Erythroblast (primary cell): Measurements from ENCODE around the gene GRAPL.
"Not testable (repeated sequence)": the region's sequence is repeated elsewhere in the genome, so short reads cannot be mapped to it uniquely, and the experiment has no call there.

Source experiments
- DNase-seq, 2 experiments: peaks; one replicate each; lab custom pipeline; 2025; lab: John Stamatoyannopoulos, UW
- POLR2A ChIP-seq: IDR thresholded peaks from 2 replicates; pipeline ENCODE4 v1.6.1; 2011; ENCODE audit warnings: mild to moderate bottlenecking, low read length

The GRAPL gene

DNA sequence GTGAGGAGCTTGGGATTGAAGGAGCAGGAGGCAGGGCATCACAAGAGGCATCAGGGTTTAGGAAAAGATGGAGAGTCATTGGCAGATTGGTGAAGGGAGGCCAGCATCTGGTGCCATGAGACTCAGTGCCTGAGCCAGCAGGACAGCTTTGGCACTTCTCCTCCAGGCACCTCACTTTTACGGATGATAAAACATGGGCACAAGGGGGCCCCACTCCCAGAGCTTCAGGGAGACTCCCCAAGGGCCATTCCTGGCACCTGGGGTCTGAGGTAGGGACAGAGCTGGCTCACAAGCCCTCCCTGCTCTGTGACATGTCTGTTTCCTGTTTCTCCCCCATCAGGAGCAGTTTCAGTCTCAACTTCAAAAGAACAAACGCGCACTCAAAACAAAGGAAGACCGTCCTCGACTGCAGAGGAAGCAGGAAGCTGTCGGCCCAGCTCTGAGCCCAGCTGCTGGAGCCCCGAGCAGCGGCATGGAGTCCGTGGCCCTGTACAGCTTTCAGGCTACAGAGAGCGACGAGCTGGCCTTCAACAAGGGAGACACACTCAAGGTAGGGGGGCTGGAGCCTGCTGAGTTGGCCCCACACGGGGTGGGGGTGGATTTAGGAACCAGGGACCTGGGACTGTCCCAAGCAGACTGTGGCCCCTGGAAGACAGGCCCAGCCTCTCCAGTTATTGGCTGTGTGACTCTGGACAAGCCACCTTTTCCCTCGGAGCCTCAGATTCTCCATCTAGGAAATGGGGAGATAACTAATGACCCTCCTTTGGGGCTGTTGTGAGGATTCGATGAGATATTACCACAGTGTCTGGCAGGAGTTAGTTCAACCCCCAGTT, at the start of gene GRAPL:
Gene GRAPL (plus strand): TSS at position 442 of the 833 bp plus-strand sequence. CDS start 31 bp downstream, at position 473.
- DNase-seq, result not testable (repeated sequence)

DNA sequence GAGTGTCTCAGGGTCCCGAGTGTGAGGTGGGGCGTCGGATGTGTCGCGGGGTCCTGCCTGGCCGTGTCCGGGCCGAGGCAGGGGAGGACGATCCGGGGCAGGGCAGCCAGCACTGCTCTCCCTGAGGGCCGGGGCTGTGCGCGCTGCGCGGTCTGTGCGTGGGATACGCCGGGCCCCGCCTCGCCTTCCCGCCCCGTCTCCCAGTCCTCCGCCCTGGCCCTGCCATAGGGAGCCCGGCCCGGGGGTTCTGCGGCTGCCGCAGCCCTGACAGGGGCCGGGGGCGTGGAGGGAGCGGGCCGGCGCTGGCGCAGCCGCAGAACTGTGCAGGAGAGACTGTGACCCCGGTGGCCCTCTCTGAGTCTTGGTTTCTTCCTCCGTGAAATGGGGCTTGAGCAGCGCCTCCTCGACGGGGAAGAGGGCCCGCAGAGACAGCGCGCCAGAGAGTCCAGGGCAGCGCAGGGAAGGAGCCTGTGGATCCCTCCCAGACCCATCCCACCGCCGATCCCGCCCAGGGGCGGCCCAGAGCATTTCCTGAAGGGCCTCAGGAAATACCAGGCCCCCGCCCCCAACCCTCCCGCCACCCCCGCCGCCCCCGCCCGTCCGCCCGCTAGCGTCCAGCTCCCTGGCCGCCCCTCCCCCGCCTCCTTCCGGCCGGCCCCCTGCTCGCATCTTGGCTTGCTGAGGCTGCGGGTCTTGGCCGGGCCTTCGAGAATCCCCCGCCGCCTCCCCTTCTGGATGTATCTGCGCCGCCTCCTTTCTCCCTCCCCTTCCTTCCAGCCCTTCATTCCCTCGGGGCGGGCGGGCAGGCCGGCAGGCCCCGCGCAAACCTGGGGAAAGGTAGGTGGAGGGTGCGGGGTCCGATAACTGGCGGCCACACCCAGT, 38.3 kb upstream of the GRAPL start:
- DNase-seq, result not testable (repeated sequence)

DNA sequence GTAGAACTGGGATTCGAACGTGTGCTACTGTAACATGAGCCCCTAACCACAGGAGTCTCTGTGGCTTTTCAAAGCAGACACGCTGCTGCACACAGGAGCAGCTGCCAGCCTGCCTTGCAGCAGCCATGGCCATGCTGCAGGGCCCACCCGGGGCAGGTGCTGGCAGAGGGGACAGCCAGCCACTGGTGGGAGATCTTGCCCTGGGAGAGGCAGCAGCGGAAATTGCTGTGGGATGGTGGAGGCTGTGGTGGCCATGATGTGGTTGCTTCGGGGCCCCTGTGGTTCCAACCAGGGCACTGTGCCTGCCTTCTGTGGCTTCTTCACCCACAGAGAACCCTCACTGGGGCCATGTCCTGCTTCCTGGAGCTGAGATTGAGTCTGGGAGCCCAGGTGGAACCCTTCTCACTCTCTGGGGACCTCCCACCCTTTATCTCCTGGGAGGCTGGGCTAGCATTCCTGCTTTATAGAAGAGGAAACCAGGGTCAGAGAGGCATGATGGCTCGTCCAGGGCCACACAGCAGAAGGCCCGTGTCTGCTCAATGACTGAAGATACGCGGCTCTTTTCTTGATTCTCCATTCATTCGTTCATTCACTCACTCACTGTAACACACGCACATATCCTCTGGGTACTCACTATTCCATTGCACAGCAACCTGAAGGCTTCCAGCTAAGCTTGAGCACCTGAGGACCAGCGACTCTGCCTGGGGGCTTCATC, 37.2 kb upstream of the GRAPL start:
- DNase-seq, result not testable (repeated sequence)

DNA sequence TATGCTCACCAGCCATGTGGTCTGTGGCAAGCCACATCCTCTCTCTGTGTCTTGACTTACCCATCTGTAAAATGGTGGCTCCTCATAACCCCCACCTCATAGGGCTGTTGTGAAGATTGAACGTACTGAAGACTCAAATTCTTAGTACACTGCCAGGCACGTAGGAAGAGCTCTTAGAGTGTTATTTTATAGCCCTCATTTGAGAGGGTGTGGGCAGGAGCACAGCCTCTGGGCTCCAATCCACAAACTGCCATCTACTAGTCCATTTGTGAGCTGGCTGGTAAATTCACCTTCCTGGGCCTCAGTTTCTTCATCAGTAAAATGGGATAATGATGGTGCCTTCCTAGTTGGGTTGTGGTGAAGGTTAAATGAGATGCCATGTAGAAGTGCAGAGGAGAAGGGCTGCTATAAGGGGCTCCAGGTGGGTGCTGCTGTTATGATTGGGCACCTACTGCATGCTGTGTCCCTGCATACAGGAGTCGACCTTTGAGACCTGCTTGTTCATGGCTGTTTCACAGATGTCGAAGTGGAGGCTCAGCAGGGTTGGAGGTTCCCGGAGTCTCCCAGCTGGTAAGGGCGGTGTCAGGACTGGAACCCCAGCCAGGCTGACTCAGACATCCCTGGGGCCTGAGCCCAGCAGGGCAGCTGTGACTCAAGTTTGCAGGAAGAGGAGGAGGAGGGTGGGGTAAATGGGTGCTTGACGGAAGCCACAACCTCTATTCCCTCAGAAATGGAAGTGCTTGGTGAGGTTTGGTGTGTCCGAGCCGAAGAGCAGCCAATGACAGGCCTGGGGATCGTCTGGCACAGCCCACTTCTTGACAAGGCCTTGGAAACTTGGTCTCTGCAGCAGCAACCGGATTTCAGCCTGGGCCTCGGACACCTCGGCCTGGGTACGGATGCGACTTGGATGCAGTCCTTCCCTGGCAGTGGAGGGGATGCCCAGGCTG, 34.4 kb upstream of the GRAPL start:
- not testable (repeated sequence) for DNase-seq

DNA sequence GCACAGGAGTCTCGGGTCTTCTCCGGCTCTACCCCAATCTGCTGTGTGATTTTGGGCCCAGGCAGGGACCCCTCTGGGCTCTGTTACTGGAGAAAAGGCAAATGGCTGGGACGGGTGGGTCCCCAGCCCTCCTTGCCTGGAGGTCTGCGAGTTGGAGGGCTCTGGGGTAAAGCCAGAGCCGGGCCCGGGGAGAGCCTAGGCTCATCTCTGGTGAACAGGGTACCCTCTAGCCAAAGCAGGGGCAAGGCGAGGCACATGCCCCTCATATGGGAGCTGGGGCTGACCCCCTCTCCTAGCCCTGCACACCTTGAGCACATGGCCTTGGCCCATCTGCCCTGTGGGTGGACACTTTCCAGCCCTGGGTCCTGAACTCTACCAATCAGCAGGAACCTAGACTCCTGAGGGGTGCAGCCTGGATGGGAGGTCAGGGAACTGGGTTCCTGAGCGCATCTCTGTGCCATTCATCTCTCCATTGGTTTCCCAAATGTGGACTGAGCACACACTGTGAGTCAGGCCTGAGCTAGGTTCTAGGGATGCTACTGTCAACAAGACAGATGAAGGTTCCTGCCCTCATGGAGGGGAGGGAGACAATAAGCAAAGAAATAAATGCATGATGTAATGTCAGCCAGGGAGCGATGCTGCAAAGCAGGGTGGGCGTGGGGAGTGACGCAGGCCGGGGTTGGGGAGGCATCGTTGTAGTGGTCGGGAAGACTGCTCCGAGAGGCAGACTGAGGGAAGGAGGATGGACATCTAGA, 33.5 kb upstream of the GRAPL start:
- DNase-seq, result not testable (repeated sequence)

DNA sequence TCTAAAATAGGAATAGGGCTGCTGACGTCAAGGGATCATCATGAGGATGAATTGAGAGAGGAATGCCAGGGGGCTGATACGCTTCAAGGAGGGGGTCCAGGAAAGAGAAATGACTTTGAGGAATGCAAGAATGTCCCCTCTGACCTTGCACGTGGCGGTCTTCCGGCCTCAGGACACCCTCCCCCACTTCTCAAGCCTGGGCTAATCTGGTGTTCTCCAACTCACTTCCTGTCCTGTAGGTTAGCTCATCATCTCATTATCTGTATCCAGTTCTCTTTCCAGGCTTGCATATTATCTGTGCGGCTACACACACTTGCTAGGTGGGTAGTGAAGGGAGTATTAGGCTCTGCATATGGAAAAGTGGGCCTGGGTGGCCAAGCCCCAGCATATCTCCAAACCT, 18.9 kb upstream of the GRAPL start:
- not testable (repeated sequence) for DNase-seq

DNA sequence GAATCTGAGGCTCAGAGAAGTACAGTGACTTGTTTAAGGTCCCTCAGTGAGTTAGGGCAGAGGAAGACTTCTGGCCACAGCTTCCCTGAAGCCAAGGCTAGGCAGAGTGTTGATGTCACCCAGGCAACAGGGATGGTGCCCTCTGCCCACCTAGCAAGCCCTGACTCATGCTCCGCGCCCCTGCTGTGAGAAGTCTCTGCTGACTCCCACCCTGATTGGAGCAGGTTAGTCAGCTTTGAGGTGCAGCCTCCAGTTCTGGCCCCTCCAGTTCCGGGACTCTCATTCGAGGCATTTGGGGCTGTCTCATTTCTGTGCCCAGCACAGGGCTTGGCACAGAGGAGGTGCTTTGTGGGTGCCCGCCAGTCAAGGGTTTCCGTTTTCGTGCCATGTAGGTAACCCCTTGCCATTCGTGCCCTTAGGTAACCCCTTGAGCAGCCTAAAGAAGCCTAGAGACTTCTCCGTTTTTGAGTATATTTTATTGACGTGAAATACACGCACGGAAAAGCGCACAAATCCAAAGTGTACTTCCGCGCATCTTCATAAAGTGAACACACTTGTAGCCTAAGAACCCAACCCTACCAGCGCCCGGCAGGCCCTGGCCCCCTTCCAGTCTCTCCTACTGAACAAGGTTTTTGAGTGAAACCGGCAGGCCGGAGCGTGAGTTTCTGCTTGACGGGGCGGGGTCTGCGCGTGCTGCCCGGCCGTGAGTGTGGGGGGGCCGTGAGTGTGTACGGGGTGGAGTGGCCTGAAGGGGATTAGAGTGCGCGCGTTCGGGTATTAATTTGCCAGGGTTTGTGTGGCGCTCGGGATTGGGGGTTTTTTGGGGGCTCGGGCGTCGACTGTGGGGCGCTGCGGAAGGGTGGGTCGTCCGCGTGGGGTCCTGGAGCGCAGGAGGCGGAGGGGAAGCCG, 16.9 kb upstream of the GRAPL start:
- DNase-seq, result not testable (repeated sequence)

DNA sequence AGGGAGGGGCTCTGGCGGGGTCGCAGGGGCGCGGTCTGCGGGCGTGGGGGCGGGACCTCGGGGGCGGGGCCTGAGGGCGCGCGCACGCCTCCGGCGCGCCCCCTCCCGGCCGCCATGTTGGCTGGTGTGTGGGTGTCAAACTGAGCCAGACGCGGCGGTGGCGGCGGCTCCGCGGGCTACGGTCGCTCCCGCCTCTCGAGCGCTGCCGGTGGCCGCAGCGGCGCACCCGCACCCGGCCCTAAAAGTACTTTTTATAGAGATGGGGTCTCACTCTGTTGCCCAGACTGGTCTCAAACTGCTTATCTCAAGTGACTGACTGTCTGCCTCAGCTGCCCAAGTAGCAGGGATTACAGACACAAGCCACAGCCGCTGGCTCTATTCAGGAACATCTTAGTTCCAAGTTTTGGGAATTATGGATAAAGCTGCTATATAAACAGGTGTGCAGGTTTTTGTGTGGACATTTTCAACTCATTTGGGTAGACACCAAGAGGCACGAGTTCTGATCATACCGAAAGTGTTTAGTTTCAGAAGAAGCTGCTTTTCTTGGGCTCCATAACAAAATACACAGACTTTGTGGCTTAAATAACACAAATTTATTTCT, 16.2 kb upstream of the GRAPL start:
- not testable (repeated sequence) for DNase-seq

DNA sequence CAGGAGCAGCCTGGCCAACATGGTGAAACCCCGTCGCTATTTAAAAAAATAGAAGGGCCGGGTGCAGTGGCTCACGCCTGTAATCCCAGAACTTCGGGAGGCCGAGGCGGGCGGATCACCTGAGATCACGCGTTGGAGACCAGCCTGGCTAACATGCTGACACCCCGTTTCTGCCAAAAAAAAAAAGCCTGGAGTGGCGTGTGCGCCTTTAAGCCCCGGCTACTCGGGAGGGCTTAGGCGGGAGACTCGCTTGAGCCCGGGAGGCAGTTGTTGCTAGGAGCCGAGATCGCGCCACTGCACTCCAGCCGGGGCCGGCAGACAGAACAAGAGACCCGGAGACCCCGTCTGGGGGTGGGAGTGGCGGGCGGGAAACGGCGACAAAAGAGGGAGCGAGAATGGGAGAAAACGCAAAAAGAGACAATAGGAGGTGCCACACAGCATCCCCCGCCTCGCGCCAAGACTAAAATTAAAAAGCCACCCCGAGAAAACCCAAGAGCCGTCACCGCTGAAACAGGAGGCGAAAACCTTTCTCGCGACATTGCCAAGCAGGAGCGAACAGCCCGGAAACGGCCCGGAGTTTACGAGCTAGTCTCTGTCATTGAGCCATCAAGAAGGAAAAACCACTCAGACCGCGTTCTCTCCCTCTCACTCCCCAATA, 15.5 kb upstream of the GRAPL start:
- peak; percentile 9 for TF ChIP-seq POLR2A
- DNase-seq, result not testable (repeated sequence)

DNA sequence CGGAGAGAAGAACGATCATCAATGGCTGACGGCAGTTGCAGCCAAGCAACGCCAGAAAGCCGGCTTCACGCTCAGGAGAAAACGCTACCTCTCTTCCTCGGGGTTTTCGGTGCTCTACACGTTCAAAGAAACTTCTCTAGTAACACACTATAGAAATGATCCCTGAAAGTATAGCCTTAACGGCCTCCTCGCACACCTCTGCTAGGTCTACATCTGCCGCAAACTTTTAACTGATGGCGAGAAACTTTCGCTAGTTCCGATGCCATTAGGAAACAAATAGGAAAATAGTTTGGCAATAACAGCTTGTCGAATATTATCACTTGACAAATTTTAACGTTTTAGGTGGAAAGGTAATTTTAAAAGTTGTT, 14.9 kb upstream of the GRAPL start:
- TF ChIP-seq POLR2A, result peak; percentile 28
- not testable (repeated sequence) for DNase-seq

DNA sequence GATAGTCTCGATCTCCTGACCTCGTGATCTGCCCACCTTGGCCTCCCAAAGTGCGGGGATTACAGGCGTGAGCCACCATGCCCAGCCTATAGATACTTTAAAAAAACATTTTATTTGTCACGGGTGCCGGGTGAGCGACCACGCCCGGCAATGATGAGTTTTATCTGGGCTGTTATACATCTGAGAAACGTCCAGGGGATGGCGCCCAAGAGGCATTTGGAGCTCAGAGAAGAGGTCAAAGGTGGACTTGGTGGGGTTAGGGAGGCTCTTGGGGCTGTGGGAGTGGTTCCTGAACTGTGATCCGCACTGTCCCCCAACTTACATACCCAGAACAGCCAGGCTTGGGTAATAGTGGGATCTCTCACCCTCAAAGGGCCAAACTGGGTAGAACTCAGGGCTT, 8.7 kb upstream of the GRAPL start:
- DNase-seq, result not testable (repeated sequence)

DNA sequence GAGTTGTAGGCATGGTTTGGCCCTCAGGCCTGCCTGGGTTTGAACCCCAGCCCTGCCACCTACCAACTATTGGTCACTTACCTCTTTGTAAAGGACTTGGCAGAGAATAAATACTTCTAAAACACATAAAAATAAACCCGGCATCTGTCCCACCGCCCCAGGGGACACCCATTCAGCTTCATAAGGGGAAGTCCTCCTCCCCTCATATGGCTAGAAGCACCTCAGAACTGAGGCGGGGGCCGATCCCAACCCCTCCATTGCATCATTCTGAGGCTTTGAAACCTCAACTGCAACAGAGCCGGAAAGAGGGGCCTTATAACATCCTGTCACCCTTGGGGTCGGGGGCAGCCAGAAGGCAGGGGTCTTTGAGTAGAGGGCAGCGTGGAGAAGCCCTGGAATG, 2.1 kb upstream of the GRAPL start:
- DNase-seq, result not testable (repeated sequence)

DNA sequence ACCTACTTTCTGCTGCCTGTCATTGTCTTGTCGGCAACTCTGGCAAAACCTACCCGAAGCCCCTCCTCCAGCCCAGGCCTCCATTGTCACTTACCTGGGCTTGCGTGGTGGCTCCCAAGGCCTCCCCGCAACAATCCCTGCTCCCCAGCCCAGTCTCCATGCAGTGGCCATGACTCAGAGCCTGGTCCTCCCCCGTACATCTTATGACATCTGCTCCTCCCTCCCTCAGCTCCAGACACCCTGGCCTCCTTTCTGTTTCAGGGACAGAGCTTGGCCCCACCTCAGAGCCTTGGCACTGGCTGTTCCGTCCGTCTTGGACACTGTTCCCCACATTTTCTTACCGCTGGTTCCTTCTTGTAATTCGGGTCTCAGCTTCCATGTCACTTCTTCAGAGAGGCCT, 2.1 kb downstream of the GRAPL start:
- DNase-seq, result not testable (repeated sequence)

DNA sequence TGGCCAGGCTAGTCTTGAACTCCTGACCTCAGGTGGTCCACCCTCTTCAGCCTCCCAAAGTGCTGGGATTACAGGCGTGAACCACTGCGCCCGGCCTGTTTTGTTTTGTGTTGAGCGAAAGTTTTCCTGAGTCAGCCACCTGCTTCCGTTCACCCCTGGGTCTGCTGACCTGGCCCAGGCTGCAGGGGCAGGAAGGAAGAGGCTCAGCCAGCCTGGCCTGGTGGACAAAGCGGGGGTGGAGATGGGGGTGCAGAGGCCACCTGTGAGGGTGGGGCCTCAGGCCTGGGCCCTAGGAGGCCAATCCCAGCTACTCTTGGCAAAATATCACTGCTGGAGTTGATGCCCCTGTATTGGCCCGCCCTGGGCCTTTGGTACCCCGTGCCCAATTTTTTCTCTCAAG, 3.7 kb downstream of the GRAPL start:
- not testable (repeated sequence) for DNase-seq

DNA sequence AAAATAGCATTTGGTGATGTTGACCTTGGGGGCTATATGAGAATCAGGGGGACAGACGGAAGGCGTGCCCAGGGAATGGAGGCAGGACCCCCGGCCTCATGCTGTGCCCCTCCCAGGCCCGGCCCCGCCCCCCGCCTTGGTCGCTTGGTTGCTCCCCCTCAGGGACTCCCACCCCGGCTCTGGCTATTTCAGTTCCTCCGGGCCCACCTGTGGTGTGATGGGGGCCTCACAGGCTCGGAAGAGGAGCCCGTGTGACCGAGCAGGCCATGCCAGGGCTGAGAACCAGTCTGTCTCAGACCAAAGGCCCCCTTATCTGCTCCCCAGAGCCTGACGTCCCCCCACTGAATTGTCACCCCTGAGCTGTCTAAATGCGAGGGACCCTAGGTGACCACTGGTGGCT, 4.4 kb downstream of the GRAPL start:
- not testable (repeated sequence) for DNase-seq

DNA sequence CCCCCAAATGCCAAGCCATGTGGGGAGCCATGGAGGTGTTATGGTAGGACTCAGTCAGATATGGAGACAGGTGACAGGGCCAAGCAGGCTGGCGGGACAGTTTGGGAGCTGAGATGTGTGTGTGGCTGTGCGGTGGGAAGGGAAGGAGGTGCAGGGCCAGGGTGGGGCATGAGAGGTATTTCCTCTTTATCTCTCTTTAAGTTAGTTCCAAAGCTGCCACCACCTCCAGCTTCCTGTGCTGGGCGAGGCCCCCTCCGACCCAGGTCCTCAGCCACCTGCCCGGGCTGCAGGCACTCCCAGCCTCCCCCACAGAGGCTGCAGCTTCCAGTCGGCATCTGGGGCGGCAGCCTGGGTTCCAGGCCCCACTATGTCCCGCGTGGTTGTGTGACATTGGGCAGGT, 6.4 kb downstream of the GRAPL start:
- not testable (repeated sequence) for DNase-seq

DNA sequence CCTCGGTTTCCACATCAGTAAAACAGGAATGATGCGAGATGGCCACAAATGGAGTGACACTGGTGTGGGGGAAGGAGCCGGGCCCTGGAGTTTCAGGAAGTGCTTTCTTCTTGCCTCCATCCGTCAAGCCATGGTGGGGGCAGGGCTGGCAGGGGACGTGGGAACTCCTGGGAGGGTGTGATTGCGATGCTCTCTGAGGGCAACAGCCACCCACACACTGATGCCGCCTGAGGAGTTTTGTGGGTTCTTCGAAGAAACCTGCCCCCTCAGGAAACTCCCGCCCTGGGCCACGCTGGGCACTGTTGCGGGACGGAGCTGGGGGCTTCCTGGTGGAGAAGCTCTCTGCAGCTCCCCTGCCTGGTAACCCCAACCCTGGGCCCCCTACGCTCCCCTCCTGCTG, 8.0 kb downstream of the GRAPL start:
- not testable (repeated sequence) for DNase-seq

DNA sequence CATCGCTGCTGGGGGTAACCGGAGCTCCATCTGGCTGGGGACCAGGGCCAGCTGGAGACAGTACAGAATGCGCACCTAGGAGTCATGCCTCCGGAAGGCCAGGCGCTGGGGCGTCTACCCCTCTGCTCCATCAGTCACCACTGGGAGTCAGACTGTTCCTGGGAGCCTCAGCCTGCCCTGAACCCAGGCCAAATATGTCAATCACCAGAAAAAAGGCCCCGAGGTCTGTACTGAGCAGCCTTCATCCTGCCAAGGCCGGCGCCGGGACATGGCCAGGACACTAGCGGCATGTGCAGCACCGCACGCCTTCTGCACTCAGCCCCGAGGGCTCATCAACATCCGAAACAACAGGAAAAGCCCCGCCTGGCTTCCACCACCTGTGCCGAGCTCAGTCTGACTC, 8.7 kb downstream of the GRAPL start:
- DNase-seq, result not testable (repeated sequence)
